Suprapubic skin (tissue), 4 donors: ENCODE measurements around the gene LMX1A.

Experiments used
- CTCF ChIP-seq, 2 donors: fragments of 200-600 bp in 1 of 2; fragments of 450-650 bp in 1 of 2; sonication (generic) in 1 of 2; IDR thresholded peaks; one replicate each; pipeline ENCODE4 v1.5.1; 2016 to 2019; ENCODE audit warnings: antibody characterized with exemption in 2 of 2, mild to moderate bottlenecking in 1 of 2, moderate library complexity in 1 of 2
- EP300 ChIP-seq: sonication (generic); formaldehyde crosslinking; IDR thresholded peaks from one replicate; pipeline ENCODE4 v1.6.1; 2017; ENCODE audit warnings: antibody characterized with exemption
- POLR2A ChIP-seq, 2 donors: fragments of 450-650 bp; IDR thresholded peaks; one replicate each; pipeline ENCODE4 v1.6.1; 2017; ENCODE audit warnings: antibody characterized with exemption in 2 of 2, mild to moderate bottlenecking in 2 of 2, moderate library complexity in 2 of 2
- POLR2AphosphoS5 ChIP-seq, 3 donors: sonication (generic); formaldehyde crosslinking; IDR thresholded peaks; one replicate each; pipeline ENCODE4 v1.6.1; 2017; ENCODE audit warnings: antibody characterized with exemption in 3 of 3

GRCh38 chr1:165212229-165212628 lies 144.3 kb downstream of the LMX1A start:
- TF ChIP-seq EP300 (no peak), CTCF (IDR thresholded peaks at IDR 0.05) (no peak), POLR2A (IDR thresholded peaks at IDR 0.05) (no peak), POLR2AphosphoS5 (IDR thresholded peaks at IDR 0.05) (no peak)
